Measurements from ENCODE around the gene SLC37A4. TPM values are rescaled to one million over a fixed set of nuclear protein-coding genes. Genes with fewer than 3 reads are reported as not detected.

The SLC37A4 gene
- total and polyA plus RNA-seq, 2 of the 13 experiments (the other 11 are each of a cell fraction or from before 2014, with no cell fraction given), result 43.0 to 56.1 TPM

DNA sequence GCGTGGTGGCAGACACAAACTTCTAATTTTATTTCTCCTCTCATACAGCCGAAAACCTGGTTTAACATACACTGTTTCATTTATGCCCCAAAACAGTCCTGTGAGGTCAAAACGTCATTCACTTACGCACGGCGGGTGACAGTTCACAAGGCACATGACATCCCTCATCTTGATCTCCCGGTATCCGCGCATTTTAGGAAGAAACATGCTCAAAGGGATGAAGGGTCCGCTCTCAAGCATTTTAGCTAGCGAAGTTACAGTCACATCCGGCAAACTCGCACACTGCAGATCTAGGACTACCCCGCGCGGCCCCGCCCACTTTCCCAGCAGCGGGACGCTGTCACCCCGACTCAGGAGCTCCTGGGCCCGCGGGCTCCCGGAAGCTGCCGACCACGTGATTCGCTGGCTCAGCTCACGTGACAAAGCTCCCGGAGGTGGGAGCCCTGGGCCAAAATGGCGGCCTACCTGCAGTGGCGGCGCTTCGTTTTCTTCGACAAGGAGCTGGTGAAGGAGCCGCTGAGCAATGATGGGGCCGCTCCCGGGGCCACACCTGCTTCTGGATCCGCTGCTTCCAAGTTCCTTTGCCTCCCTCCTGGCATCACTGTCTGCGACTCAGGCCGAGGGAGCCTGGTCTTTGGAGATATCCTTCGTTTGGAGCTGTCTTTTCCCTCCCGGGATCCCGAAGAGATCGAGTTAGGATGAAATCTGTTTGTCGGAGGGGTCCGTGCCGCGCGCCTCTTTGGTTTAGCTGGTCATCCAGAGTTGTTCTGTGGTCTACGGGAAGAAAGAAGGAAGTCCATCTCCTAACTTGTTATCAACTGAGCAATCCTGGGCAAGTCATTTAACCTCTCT, 36.9 kb upstream of the SLC37A4 start, which contains the start of gene VPS11 (continued):
- no peak for TF ChIP-seq PAF1 (CRISPR knock-in tag; IDR thresholded peaks at IDR 0.05)
- TF ChIP-seq AHDC1 (CRISPR knock-in tag; IDR thresholded peaks at IDR 0.05; ENCODE audit: borderline replicate concordance), result no peak
- no peak for TF ChIP-seq ZSCAN31 (CRISPR knock-in tag; IDR thresholded peaks at IDR 0.05; ENCODE audit: low read depth)
- no peak for TF ChIP-seq ZNF775 (CRISPR knock-in tag; IDR thresholded peaks at IDR 0.05; ENCODE audit: borderline replicate concordance)
- TF ChIP-seq DPF2 (CRISPR knock-in tag; IDR thresholded peaks at IDR 0.05; ENCODE audit: borderline replicate concordance, low read depth), result no peak
- no peak for TF ChIP-seq ZNF605 (CRISPR knock-in tag; IDR thresholded peaks at IDR 0.05)
- TF ChIP-seq ZSCAN9 (CRISPR knock-in tag; IDR thresholded peaks at IDR 0.05; ENCODE audit: borderline replicate concordance), result peak; percentile 45; the same call in 1 of the 2 replicates
- no peak for TF ChIP-seq ZNF660 (CRISPR knock-in tag; IDR thresholded peaks at IDR 0.05; ENCODE audit: borderline replicate concordance, low read depth)
- no peak for TF ChIP-seq GPBP1L1 (CRISPR knock-in tag; IDR thresholded peaks at IDR 0.05)
- TF ChIP-seq YEATS2 (CRISPR knock-in tag; IDR thresholded peaks at IDR 0.05; ENCODE audit: borderline replicate concordance), result peak; percentile 93
- TF ChIP-seq MXD3 (CRISPR knock-in tag; IDR thresholded peaks at IDR 0.05), result peak; percentile 79
- TF ChIP-seq ZNF383 (CRISPR knock-in tag; IDR thresholded peaks at IDR 0.05; ENCODE audit: borderline replicate concordance), result no peak
- no peak for TF ChIP-seq STAG1 (CRISPR knock-in tag; IDR thresholded peaks at IDR 0.05)
- no peak; the same call in 1 of the 2 replicates for TF ChIP-seq MTA1 (CRISPR knock-in tag; IDR thresholded peaks at IDR 0.05; ENCODE audit: borderline replicate concordance)
- peak; percentile 48; the same call in 1 of the 2 replicates for TF ChIP-seq FOXO1 (CRISPR knock-in tag; IDR thresholded peaks at IDR 0.05)
- 0 out of 2 replicates have a peak, but pooled peaks have one; percentile 39 for TF ChIP-seq HINFP (CRISPR knock-in tag; IDR thresholded peaks at IDR 0.05; ENCODE audit: low read depth)
- TF ChIP-seq RFX1 (IDR thresholded peaks at IDR 0.05), result no peak
- no peak for TF ChIP-seq SMARCC2 (IDR thresholded peaks at IDR 0.05)
- no peak for TF ChIP-seq ZBTB3 (CRISPR knock-in tag; IDR thresholded peaks at IDR 0.05; ENCODE audit: borderline replicate concordance, low read depth)

Measured in HepG2 (cell line).